Liver (tissue), 9 donors: ENCODE data around the gene CRAMP1. TPM values are rescaled to one million over a fixed set of nuclear protein-coding genes. Genes with fewer than 3 reads are reported as not detected.

Source experiments
- DNase-seq: peaks from one replicate; pipeline ENCODE4 v3.0.0-alpha.2; 2017; ENCODE audit warnings: low spot score
- H3K27ac ChIP-seq, 2 donors: one replicate each; pipeline ENCODE4 v1.7.0; 2013; ENCODE audit warnings: inconsistent platforms in 2 of 2, low read length in 2 of 2, control low read depth in 1 of 2, low read depth in 1 of 2, mild to moderate bottlenecking in 1 of 2
- H3K27me3 ChIP-seq, 4 donors: one replicate each; pipeline versions ENCODE4 v1.6.1 to v1.7.0; 2013; ENCODE audit warnings: low read length in 3 of 4, inconsistent platforms in 1 of 4, mild to moderate bottlenecking in 1 of 4, moderate library complexity in 1 of 4; ENCODE audit not compliant: control insufficient read depth in 4 of 4, insufficient read depth in 4 of 4
- H3K36me3 ChIP-seq, 4 donors: one replicate each; pipeline versions ENCODE4 v1.6.1 to v1.7.0; 2013; ENCODE audit warnings: low read length in 3 of 4, mild to moderate bottlenecking in 3 of 4, low read depth in 1 of 4, moderate library complexity in 1 of 4; ENCODE audit not compliant: control insufficient read depth in 4 of 4, insufficient read depth in 3 of 4
- H3K4me1 ChIP-seq, 4 donors: one replicate each; pipeline versions ENCODE4 v1.6.1 to v1.7.0; 2013; ENCODE audit warnings: low read length in 3 of 4, mild to moderate bottlenecking in 3 of 4, moderate library complexity in 1 of 4; ENCODE audit not compliant: control insufficient read depth in 4 of 4, insufficient read depth in 4 of 4
- H3K4me3 ChIP-seq, 3 donors: one replicate each; pipeline versions ENCODE4 v1.6.1 to v1.7.0; 2013; ENCODE audit warnings: low read length in 3 of 3, control low read depth in 1 of 3, low read depth in 1 of 3, mild to moderate bottlenecking in 1 of 3
- H3K9ac ChIP-seq, 2 donors: one replicate each; pipeline ENCODE4 v1.7.0; 2013; ENCODE audit warnings: low read length in 2 of 2, mild to moderate bottlenecking in 2 of 2, moderate library complexity in 2 of 2, control low read depth in 1 of 2, low read depth in 1 of 2
- H3K9me3 ChIP-seq, 4 donors: one replicate each; pipeline versions ENCODE4 v1.6.1 to v1.7.0; 2013; ENCODE audit warnings: low read length in 3 of 4; ENCODE audit not compliant: control insufficient read depth in 4 of 4
- EGR1 ChIP-seq, 2 donors: IDR thresholded peaks; 2 replicates each; pipeline ENCODE4 v1.6.1; 2016 to 2018; ENCODE audit warnings: antibody characterized with exemption in 2 of 2, low read depth in 2 of 2
- FOXA1 ChIP-seq: IDR thresholded peaks from 2 replicates; pipeline ENCODE4 v1.6.1; 2016; ENCODE audit warnings: antibody characterized with exemption
- FOXA2 ChIP-seq: IDR thresholded peaks from 2 replicates; pipeline ENCODE4 v1.6.1; 2016; ENCODE audit warnings: antibody characterized with exemption
- GABPA ChIP-seq, 2 donors: IDR thresholded peaks in 1 of 2; conservative IDR thresholded peaks in 1 of 2; 2 replicates each; pipeline ENCODE4 v1.6.1; 2016; ENCODE audit warnings: antibody characterized with exemption in 2 of 2, mild to moderate bottlenecking in 1 of 2, moderate library complexity in 1 of 2
- HNF4A ChIP-seq, 2 donors: conservative IDR thresholded peaks; 2 replicates each; pipeline ENCODE4 v1.6.1; 2016; ENCODE audit warnings: antibody characterized with exemption in 2 of 2, mild to moderate bottlenecking in 2 of 2
- HNF4G ChIP-seq: IDR thresholded peaks from 2 replicates; pipeline ENCODE4 v1.6.1; 2016; ENCODE audit warnings: antibody characterized with exemption
- JUND ChIP-seq, 2 donors: IDR thresholded peaks; 2 replicates each; pipeline ENCODE4 v1.6.1; 2016; ENCODE audit warnings: antibody characterized with exemption in 2 of 2
- NR2F2 ChIP-seq: IDR thresholded peaks from 2 replicates; pipeline ENCODE4 v1.6.1; 2016; ENCODE audit warnings: antibody characterized with exemption
- RAD21 ChIP-seq, 2 donors: IDR thresholded peaks; 2 replicates each; pipeline ENCODE4 v1.6.1; 2016; ENCODE audit warnings: antibody characterized with exemption in 2 of 2, mild to moderate bottlenecking in 2 of 2
- RXRA ChIP-seq, 2 donors: IDR thresholded peaks; 2 replicates each; pipeline ENCODE4 v1.6.1; 2017 to 2018; ENCODE audit warnings: antibody characterized with exemption in 2 of 2, mild to moderate bottlenecking in 1 of 2
- SP1 ChIP-seq: IDR thresholded peaks from 2 replicates; pipeline ENCODE4 v1.6.1; 2018; ENCODE audit warnings: antibody characterized with exemption, mild to moderate bottlenecking
- TAF1 ChIP-seq: conservative IDR thresholded peaks from 2 replicates; pipeline ENCODE4 v1.6.1; 2016; ENCODE audit warnings: antibody characterized with exemption, mild to moderate bottlenecking
- YY1 ChIP-seq: IDR thresholded peaks from 2 replicates; pipeline ENCODE4 v1.6.1; 2016; ENCODE audit warnings: antibody characterized with exemption, mild to moderate bottlenecking
- WGBS: extraction: QIAGEN DNeasy Blood & Tissue Kit; methylation state at CpG from one replicate; pipeline ENCODE4 v1.1.7; 2013; 5-methylcytosine and 5-hydroxymethylcytosine counted together
- polyA plus RNA-seq, 2 donors: library from polyadenylated mRNA; stranded (reverse) in 1 of 2; unstranded in 1 of 2; fragments of 200-250 nt in 1 of 2; fragments of >200 nt in 1 of 2; fragmentation: Nextera tagmentation in 1 of 2; extraction: Ambion mirVana in 1 of 2; gene quantifications; one replicate each; pipeline versions ENCODE4 v1.2.1 to v1.2.3, GENCODE V29; 2013 to 2015
- total RNA-seq, 2 donors: library from RNA; depleted of rRNA; stranded (reverse); fragments of >200 nt; gene quantifications; one replicate each; pipeline ENCODE4 v1.2.3, GENCODE V29; 2014
- TF ChIP-seq, protein P1 (sequence below): IDR thresholded peaks from 2 replicates; pipeline ENCODE4 v1.6.1; 2016; ENCODE audit warnings: antibody characterized with exemption
- TF ChIP-seq, protein P2 (sequence below): IDR thresholded peaks from 2 replicates; pipeline ENCODE4 v1.6.1; 2016; ENCODE audit warnings: antibody characterized with exemption
- TF ChIP-seq, protein P3 (sequence below): fragments of 150-350 bp; IDR thresholded peaks from 2 replicates; pipeline ENCODE4 v1.5.1; 2017; ENCODE audit warnings: improper control_type of control experiment, low read depth, low read length; ENCODE audit not compliant: missing input control
- TF ChIP-seq, protein P4 (sequence below): IDR thresholded peaks from 2 replicates; pipeline ENCODE4 v1.6.1; 2016; ENCODE audit warnings: antibody characterized with exemption
- TF ChIP-seq, protein P5 (sequence below): IDR thresholded peaks from 2 replicates; pipeline ENCODE4 v1.6.1; 2016; ENCODE audit warnings: antibody characterized with exemption, mild to moderate bottlenecking
- donor health status: healthy.
- donor health status: healthy.
- donor health status: healthy.
- donor health status: healthy.
- donor health status: healthy.

Gene CRAMP1
- total and polyA plus RNA-seq, 4 donors = 1.1 to 6.4 (median 4.2) TPM

DNA sequence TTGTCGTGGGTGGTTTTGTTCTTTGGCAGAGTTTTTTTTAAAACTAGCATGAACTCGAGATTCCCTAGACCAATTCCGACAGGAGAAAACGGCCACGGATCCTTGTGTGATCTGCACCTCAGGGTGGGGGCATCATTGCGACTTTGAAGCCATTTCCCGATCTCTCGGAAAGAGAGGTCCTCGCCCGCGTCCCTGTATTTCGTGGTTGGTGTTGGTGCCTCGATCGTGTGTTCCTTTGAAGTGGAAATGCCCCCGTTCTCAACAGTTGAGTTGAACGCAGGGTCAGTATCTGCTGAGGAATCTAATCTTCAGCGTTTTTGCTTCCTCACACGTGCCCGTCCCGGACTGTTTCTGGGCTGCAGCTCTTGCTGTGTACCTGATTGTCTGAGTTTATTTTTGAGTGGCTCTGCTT, 1.1 kb downstream of the CRAMP1 start:
- peaks cover 4 to 43% (median 33%) of the 10 kb centered on the region in 4 donors for H3K4me1 ChIP-seq
- H3K4me3 ChIP-seq = peak overlapping the region; percentile 75 to 91 (median 88)
- peak overlapping the region; percentile 43 to 91 for H3K9ac ChIP-seq
- H3K36me3 ChIP-seq = peaks cover 0 to 8% (median 6%) of the 10 kb centered on the region in 4 donors
- 2% methylated on average over 20 of the region's 20 CpGs for WGBS
- TF ChIP-seq, protein P1, sequence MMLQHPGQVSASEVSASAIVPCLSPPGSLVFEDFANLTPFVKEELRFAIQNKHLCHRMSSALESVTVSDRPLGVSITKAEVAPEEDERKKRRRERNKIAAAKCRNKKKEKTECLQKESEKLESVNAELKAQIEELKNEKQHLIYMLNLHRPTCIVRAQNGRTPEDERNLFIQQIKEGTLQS = no peak
- TF ChIP-seq NR2F2 (no peak), YY1 (no peak), GABPA (IDR thresholded peaks at IDR 0.05 in 1 of 2, conservative IDR thresholded peaks at IDR 0.05 in 1 of 2) (no peak), FOXA1 (no peak), RAD21 (IDR thresholded peaks at IDR 0.05) (no peak), JUND (IDR thresholded peaks at IDR 0.05) (no peak), TAF1 (no peak), HNF4A (conservative IDR thresholded peaks at IDR 0.05) (no peak), RXRA (IDR thresholded peaks at IDR 0.05) (no peak), EGR1 (IDR thresholded peaks at IDR 0.05; ENCODE audit: low read depth in 2 of 2) (no peak), HNF4G (no peak), SP1 (no peak), FOXA2 (no peak)
- TF ChIP-seq, protein P2, sequence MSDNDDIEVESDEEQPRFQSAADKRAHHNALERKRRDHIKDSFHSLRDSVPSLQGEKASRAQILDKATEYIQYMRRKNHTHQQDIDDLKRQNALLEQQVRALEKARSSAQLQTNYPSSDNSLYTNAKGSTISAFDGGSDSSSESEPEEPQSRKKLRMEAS = no peak
- TF ChIP-seq, protein P3, sequence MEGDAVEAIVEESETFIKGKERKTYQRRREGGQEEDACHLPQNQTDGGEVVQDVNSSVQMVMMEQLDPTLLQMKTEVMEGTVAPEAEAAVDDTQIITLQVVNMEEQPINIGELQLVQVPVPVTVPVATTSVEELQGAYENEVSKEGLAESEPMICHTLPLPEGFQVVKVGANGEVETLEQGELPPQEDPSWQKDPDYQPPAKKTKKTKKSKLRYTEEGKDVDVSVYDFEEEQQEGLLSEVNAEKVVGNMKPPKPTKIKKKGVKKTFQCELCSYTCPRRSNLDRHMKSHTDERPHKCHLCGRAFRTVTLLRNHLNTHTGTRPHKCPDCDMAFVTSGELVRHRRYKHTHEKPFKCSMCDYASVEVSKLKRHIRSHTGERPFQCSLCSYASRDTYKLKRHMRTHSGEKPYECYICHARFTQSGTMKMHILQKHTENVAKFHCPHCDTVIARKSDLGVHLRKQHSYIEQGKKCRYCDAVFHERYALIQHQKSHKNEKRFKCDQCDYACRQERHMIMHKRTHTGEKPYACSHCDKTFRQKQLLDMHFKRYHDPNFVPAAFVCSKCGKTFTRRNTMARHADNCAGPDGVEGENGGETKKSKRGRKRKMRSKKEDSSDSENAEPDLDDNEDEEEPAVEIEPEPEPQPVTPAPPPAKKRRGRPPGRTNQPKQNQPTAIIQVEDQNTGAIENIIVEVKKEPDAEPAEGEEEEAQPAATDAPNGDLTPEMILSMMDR = no peak
- TF ChIP-seq, protein P4, sequence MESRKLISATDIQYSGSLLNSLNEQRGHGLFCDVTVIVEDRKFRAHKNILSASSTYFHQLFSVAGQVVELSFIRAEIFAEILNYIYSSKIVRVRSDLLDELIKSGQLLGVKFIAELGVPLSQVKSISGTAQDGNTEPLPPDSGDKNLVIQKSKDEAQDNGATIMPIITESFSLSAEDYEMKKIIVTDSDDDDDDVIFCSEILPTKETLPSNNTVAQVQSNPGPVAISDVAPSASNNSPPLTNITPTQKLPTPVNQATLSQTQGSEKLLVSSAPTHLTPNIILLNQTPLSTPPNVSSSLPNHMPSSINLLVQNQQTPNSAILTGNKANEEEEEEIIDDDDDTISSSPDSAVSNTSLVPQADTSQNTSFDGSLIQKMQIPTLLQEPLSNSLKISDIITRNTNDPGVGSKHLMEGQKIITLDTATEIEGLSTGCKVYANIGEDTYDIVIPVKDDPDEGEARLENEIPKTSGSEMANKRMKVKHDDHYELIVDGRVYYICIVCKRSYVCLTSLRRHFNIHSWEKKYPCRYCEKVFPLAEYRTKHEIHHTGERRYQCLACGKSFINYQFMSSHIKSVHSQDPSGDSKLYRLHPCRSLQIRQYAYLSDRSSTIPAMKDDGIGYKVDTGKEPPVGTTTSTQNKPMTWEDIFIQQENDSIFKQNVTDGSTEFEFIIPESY = no peak
- TF ChIP-seq, protein P5, sequence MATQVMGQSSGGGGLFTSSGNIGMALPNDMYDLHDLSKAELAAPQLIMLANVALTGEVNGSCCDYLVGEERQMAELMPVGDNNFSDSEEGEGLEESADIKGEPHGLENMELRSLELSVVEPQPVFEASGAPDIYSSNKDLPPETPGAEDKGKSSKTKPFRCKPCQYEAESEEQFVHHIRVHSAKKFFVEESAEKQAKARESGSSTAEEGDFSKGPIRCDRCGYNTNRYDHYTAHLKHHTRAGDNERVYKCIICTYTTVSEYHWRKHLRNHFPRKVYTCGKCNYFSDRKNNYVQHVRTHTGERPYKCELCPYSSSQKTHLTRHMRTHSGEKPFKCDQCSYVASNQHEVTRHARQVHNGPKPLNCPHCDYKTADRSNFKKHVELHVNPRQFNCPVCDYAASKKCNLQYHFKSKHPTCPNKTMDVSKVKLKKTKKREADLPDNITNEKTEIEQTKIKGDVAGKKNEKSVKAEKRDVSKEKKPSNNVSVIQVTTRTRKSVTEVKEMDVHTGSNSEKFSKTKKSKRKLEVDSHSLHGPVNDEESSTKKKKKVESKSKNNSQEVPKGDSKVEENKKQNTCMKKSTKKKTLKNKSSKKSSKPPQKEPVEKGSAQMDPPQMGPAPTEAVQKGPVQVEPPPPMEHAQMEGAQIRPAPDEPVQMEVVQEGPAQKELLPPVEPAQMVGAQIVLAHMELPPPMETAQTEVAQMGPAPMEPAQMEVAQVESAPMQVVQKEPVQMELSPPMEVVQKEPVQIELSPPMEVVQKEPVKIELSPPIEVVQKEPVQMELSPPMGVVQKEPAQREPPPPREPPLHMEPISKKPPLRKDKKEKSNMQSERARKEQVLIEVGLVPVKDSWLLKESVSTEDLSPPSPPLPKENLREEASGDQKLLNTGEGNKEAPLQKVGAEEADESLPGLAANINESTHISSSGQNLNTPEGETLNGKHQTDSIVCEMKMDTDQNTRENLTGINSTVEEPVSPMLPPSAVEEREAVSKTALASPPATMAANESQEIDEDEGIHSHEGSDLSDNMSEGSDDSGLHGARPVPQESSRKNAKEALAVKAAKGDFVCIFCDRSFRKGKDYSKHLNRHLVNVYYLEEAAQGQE = no peak
- H3K27me3 ChIP-seq = no peaks in the 10 kb centered on the region
- DNase-seq = no peak
- H3K9me3 ChIP-seq = no peaks in the 10 kb centered on the region
- peak overlapping the region in 1 of 2 donors; percentile 63 for H3K27ac ChIP-seq
